ENCODE results near the gene ASB7. TPM values are rescaled to one million over a fixed set of nuclear protein-coding genes. Genes with fewer than 3 reads are reported as not detected.
A peak's percentile ranks its signal among the peaks of the same experiment; 100 is the strongest.
"Not testable (repeated sequence)": the region's sequence is repeated elsewhere in the genome, so short reads cannot be mapped to it uniquely, and the experiment has no call there.

ASB7 gene
- total RNA-seq, 1 experiment from 2014 or later = 19.1 TPM

- peak; percentile 44 for DNase-seq (ENCODE audit: low spot score)
Observed at GRCh38 chr15:100650685-100651084, 48.3 kb downstream of the ASB7 start.

GRCh38 chr15:100651253-100651652 lies 48.9 kb downstream of the ASB7 start:
- no peak for DNase-seq (ENCODE audit: low spot score)

- DNase-seq (ENCODE audit: low spot score) = no peak
Observed at GRCh38 chr15:100652116-100652515, 49.7 kb downstream of the ASB7 start.

GRCh38 chr15:100653608-100654007 lies 51.2 kb downstream of the ASB7 start:
- no peak for DNase-seq (ENCODE audit: low spot score)

- no peak for DNase-seq (ENCODE audit: low spot score)
Observed at GRCh38 chr15:100658895-100659294, 56.5 kb downstream of the ASB7 start.

GRCh38 chr15:100661156-100661555 lies 58.8 kb downstream of the ASB7 start:
- DNase-seq (ENCODE audit: low spot score) = no peak

GRCh38 chr15:100663086-100663914 lies 60.9 kb downstream of the ASB7 start:
- peak; percentile 63 for DNase-seq (ENCODE audit: low spot score)

GRCh38 chr15:100663915-100664281 lies 61.5 kb downstream of the ASB7 start:
- no peak for DNase-seq (ENCODE audit: low spot score)

GRCh38 chr15:100665570-100665969 lies 63.2 kb downstream of the ASB7 start:
- no peak for DNase-seq (ENCODE audit: low spot score)

GRCh38 chr15:100667405-100668347 lies 65.3 kb downstream of the ASB7 start:
- no peak for DNase-seq (ENCODE audit: low spot score)

GRCh38 chr15:100668348-100668745 lies 66.0 kb downstream of the ASB7 start:
- DNase-seq (ENCODE audit: low spot score) = no peak

- DNase-seq (ENCODE audit: low spot score) = no peak
Observed at GRCh38 chr15:100669260-100669659, 66.9 kb downstream of the ASB7 start.

GRCh38 chr15:100670505-100671021 lies 68.2 kb downstream of the ASB7 start:
- no peak for DNase-seq (ENCODE audit: low spot score)

GRCh38 chr15:100671124-100671680 lies 68.8 kb downstream of the ASB7 start:
- DNase-seq (ENCODE audit: low spot score) = no peak

GRCh38 chr15:100671858-100672543 lies 69.6 kb downstream of the ASB7 start:
- peak; percentile 82 for DNase-seq (ENCODE audit: low spot score)

- DNase-seq (ENCODE audit: low spot score) = no peak
Observed at GRCh38 chr15:100672959-100673358, 70.6 kb downstream of the ASB7 start.

GRCh38 chr15:100679151-100679550 lies 76.8 kb downstream of the ASB7 start:
- not testable (repeated sequence) for DNase-seq (ENCODE audit: low spot score)

- DNase-seq (ENCODE audit: low spot score) = no peak
Observed at GRCh38 chr15:100680726-100681125, 78.3 kb downstream of the ASB7 start.

- DNase-seq (ENCODE audit: low spot score) = no peak
Observed at GRCh38 chr15:100681335-100681746, 79.0 kb downstream of the ASB7 start.

GRCh38 chr15:100682468-100682867 lies 80.1 kb downstream of the ASB7 start:
- DNase-seq (ENCODE audit: low spot score) = no peak

- DNase-seq (ENCODE audit: low spot score) = no peak
Observed at GRCh38 chr15:100683434-100683833, 81.0 kb downstream of the ASB7 start.
